NCI-H2196 treated with DMSO at 0.1 percent for 48 hours (cell line): ENCODE data around the gene TRIM37.
"Not testable (repeated sequence)": the region's sequence is repeated elsewhere in the genome, so short reads cannot be mapped to it uniquely, and the experiment has no call there.

Source experiments
- DNase-seq: peaks from one replicate; lab custom pipeline; 2025; ENCODE audit not compliant: unreplicated experiment; lab: John Stamatoyannopoulos, UW

The TRIM37 gene

DNA sequence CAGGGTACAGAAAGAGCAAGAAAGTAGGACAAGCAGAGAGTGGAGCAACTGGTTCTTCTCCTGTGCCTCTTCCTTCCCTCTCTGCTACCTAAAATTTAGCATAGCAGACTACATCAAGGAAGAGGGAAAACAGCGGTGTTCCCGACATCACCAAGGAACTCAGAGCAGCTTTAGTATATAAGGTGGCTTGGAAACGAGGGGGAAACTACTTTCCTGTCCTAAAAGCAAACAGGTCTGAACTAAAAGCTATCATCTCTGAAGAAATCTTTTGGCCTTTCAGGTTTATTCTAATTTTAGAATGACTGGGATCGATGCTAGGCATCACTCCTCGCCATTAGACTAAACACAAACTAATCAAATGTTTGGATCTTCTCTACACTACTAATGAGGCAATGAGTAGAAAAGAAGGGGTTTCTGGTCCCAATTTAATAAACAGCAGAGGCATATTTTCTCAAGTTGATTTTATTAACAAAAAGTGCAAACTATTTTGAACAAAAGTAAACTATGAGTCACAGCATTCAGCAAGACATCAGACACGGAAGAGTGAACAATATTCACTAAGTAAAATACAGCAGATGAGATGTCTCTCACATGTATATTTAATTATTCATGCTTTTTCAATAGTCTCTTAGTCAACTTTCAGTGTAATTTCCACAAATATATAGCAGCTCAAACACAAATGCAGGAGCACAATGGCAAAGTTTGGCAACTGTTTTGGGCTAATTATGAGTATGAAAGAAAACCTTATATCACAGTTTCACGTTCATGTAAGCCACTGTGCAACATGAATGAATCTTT is 108.7 kb downstream of the TRIM37 start:
- no peak for DNase-seq

- no peak for DNase-seq
Measured at GRCh38 chr17:58996968-58997367, 109.7 kb downstream of the TRIM37 start.

- no peak for DNase-seq
Measured at GRCh38 chr17:58995247-58995940, 111.3 kb downstream of the TRIM37 start.

DNA sequence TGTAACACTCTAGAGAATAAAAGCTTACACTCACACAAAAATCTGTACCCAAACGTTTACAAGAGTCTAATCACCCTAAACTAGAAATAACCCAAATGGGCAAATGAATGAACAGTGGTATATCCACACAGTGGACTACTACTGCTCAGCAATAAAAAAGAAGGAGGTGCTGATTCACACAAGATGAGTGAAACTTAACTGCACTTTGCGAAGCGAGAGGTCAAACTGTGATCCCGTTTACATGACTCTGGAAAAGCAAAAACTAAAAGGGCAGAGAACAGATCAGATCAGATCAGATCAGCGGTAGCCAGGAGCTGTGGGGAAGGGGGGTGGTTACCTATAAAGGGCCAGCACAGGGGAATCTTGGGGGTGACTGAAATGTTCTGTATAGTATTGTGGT is 113.4 kb downstream of the TRIM37 start:
- no peak for DNase-seq

DNA sequence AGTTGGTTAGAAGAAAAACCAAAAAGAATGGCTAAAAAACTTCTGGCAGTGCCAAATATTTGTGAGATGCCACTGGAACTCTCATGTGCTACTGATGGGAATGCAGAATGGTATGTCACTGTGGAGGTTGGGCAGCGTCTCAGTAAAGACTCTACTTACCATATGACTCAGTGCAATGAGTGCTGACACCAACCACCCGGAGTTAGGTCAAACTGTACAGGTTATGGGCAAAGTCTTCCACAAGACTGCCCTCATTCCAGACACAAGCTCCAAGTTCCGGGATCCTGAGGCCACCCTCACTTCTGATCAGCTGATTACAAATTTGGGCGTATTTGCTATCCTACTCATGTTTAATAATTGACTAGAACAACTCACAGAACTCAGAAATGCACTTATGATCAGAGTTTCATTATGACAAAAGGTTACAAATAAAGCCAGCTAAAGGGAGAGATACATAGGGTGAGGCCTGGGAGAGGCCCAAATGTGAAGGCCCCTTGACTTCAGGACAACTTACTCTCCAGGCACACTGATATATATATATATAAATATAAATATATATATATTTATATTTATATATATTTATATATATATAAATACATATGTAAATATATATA is 114.9 kb downstream of the TRIM37 start:
- no peak for DNase-seq

DNA sequence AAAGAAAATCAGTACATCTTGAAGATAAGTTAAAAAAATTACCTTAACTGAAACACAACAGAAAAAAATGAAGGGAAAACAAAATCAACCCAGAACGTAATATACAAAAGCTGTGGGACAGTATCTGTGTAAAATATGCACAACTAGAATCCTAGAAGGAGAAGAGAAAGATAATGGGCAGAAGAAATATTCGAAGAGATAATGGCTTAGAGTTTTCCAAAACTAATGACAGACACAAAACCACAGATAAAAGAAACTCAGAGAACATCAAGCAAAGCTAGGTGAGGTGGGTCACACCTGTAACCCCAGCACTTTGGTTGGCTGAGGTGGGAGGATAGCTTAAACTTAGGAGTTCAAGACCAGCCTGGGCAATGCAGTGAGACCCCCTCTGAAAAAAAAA is 117.1 kb downstream of the TRIM37 start:
- DNase-seq = no peak

DNA sequence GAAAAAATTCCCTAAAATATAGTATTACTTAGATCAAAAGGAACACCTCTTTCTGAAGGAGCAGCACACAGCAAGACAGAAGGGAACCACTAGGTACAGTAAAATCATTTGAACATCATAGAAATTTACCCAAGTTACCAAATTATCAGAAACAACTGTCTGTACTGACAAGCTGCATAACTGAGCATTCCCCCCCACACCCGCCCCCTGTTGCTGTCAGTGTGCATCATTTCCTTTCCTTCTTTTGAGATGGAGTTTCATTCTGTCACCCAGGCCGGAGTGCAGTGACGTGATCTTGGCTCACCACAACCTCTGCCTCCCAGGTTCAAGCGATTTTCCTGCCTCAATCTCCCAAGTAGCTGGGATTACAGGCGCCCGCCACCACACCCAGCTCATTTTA is 120.7 kb downstream of the TRIM37 start:
- DNase-seq = no peak

DNA sequence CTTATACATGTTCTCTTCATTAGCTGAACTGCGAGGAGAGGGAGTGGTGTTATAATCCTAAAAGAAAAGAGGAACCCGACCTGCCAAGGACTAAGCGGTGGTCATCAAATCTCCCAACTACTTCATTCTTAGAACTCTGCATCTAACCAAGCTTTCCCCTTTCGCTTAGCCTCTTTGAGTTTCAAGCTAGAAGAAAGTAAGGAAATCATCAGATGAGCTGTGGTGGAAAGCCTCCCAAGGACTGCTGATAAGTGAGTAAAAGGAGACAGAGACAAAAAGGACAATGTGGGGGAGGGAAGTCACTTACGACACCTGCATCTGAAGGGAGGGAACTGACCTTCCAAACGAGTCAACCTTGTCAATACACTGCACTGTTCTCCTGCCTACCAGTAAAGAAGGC is 121.3 kb downstream of the TRIM37 start:
- DNase-seq = no peak

DNA sequence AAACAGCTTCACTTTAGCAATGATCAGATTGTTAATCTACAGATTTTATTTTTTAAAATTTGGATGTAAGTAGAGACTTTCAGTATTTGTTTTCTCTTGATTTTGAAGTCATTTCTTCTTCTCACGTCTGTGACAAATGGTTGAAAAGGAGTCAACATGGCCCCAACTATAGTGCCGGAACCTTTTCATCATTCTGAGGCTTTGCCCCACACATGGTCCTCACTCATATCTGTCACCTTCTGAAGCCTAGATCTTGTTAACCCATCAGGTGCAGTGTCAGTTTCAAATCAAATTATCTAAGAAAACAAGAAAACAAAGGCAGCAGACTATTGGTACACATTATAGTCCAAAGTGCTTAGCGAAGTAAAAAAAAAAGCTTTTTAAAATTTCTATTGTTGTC is 124.1 kb downstream of the TRIM37 start:
- DNase-seq = no peak

DNA sequence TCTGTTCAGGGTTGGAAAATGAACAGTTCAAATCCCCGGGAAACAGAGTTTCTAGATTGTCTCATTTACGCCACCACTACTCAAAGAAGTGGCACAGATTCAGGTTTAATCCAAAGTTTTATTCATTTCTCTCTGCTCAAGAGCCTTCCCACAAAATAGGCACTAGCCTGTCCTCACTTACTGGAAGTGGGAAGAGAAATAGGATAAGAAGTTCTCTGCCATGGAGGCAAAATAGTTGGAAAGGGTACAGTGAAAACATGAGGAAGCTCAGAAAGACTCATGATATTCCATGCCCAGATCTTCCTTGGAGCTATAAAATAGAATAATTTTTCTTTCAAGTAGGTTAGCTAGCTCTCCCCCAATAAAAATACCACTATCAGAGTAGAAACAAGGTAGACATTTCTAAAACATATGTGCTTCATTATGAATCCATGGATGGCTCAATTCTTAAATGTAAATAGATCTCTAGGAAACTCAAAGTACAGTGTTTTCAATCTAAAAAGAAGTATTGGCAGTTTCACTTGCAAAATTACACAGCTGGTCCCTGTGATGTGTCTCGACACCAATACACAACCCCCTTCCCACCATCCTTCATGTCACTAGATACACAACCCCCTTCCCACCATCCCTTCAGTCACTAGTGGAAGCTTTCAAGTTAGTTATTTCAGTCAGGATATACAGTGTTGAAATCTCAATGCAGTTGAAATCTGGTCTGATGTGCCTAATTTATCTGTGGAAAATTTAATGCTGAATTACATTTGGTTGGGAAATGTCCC is 125.8 kb downstream of the TRIM37 start:
- DNase-seq = no peak

DNA sequence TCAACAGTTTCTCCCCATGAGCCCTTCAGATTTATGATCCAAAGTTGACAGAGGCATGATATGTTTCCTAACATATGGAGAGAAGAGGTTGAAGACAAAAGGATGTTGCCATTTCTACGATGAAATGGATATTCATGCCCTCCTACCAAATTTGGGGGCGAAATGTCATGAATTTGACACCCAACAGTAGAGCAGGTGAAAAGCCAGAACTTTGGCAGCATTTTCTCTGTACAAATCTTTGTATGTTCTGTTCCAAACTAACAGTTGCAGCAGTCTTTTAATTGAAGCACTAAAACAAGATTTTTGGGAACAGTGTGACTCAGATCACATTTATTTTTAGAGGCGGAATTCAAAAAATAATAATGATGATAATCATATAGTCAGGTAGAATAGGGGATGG is 130.1 kb downstream of the TRIM37 start:
- DNase-seq = no peak

DNA sequence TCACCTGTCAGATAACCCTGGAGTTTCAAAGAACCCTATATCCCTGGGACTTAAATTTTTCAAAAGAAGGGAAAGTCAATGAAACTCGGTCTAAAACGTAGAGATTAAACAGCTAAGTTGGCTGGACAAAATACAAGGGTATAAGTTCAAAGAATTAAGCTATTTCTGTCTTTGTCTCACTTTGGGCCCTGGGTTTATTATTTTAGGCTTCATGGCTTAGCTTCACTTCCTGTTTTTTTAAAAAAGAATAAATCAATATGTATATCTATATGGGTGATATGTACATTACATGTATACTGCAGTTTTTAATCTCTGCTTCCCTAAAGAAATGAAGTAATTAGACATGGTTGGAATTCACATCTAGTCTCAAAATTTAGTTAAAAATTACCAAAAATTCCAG is 132.3 kb downstream of the TRIM37 start:
- no peak for DNase-seq

DNA sequence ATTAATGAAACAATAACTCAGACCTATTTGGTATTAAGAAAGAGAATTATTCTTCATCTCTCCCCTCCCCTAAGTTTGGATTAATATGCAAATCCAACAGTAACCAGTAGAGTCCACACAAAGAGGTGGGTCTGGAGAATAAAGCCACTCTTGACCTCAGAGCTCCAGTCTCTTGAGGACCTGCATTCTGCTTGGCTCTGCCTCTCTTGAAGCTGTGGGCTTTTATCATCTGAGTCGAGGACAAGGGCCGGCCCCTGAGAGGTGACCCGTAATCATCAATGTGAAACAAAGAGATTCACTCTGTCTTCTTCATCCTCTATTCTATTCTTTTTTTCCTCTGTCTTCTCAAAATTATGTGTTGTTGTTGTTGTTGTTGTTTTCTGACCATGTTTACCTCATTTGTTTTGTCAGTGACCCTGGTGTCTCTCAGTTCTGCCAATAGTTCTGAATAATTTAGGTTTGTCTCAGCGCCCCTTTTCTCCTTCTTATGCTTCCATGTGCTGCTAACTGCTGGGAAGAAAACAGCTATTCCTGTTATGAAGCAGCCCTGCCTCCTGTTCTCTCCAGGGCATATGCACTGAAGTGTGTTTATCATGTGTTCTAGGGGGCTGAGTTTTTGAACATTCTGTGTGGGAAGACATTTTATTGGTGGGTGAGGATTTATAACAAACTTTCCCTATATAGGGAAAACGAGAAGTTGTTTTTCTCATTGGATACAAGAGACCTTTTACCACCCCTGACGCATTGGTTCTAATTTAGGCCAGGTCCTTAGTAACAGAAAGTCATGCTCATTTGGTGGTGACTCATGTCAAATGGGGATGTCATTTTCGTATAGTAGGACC is 135.8 kb downstream of the TRIM37 start:
- DNase-seq = no peak

DNA sequence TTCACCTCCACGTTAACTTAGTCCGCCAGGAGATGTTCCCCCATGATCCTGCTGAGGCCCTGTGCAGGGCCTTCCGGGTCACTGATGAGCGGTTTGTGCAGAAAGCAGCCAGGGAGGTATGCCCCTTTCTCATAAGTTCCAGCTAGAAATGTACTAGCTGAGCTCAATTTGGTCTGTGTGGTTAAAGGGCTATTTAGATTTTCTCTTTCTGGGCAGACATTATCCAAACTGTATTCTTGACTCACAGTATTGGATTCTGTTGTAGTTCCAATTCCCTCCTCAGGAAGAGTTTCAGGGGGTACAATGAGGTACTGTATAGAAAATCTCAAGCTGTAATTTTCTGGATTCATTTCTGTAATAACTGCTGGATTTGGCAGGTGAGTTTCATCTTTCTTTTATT is 137.1 kb downstream of the TRIM37 start:
- no peak for DNase-seq

GRCh38 chr17:58969156-58969555 is 137.5 kb downstream of the TRIM37 start:
- no peak for DNase-seq

DNA sequence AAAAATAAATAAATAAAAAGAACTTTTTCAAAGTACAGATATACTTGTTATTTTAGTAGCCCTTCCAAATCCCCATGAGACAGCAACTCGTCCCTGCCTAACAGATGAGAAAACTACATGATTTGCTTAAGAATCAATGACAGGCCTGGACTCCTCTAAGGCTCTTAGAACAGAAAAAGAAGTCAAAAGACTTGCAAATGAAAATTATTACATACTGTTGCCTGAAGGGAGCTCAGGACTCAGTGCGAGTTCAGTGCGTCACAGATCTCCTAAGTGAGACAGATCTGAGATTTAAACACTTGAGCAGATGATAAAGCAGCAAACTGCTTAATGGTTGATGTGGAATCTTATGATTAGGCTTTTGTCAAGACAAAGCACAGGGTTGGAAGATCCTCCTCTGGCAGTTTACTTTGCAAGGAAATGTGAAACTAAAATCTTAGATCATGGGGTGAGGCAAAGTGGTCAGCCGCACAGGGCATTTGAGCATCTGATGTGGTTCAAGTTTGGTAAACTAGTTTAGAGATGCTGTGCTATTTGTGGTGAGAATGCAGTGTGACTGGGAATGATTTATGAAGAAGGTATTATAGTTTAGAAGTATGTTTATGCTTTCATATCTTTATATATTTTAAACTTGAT is 138.1 kb downstream of the TRIM37 start:
- no peak for DNase-seq

- no peak for DNase-seq
Measured at GRCh38 chr17:58966208-58966607, 140.5 kb downstream of the TRIM37 start.

DNA sequence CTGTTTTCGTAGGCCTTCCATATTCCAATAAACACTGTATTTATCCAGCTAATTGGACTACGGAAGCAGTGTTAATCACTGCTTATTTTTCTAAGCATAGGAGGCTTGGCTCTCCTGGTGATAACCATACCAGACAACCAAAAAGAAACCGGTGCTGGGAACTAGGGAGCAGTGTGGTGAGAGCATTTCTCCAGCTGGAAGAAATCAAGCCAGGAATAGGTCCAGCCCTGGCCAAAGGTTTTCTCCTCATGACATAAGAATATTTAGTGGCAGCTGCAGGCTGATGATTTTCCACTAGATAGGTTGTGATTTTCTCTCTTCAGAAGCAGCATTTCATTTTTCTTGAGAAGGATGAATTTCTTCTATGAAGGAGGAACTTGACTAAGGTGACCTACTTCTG is 141.5 kb downstream of the TRIM37 start:
- no peak for DNase-seq

- DNase-seq = peak; percentile 43
Measured at GRCh38 chr17:58960068-58960467, 146.6 kb downstream of the TRIM37 start.

GRCh38 chr17:58957725-58958073 is 149.0 kb downstream of the TRIM37 start:
- not testable (repeated sequence) for DNase-seq
